Astrocyte (in vitro differentiated cells and primary cell): ENCODE measurements around the gene PLEKHG4.

Experiments used
- CTCF ChIP-seq: IDR thresholded peaks from 2 replicates; pipeline ENCODE4 v1.5.1; 2011; ENCODE audit warnings: low read depth, mild to moderate bottlenecking, inconsistent platforms, low read length, moderate library complexity; ENCODE audit not compliant: insufficient read depth
- EZH2 ChIP-seq: IDR thresholded peaks from 2 replicates; pipeline ENCODE4 v1.6.1; 2012; ENCODE audit warnings: mild to moderate bottlenecking, low read length, inconsistent platforms; ENCODE audit not compliant: insufficient read depth

DNA sequence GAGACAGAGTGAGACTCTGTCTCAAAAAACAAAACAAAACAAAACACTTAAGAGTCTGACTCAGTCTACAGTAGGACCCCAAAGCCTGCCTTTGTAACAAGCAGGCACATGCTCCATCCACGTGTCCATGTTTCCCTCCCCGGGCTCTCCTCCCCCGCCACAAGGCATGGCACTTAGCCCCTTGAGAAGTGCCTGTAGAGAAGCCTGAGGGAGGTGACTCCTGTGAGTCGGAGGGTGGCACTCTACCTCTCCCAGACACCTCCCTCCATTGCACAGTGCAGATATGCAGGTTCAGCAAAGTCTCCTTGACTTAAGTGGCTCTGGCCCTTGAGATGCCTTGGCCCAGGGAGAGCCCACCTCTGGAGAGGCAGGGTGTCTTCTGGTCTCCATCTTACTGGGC, 38.8 kb upstream of the PLEKHG4 start:
- TF ChIP-seq CTCF (no peak), EZH2 (no peak)
